MCF 10A (cell line): ENCODE results near the gene ELANE. TPM values are rescaled to one million over a fixed set of nuclear protein-coding genes. Genes with fewer than 3 reads are reported as not detected.

ENCODE experiments used
- BruUV-seq: library from RNA; stranded (reverse); fragments of 400-500 nt; replicated peaks from 2 replicates; lab custom pipeline; 2021; lab: Mats Ljungman, UMichigan
- CTCF ChIA-PET: fragments of 300-600 bp; sonication (Branson Sonifier 250); formaldehyde crosslinking; extraction: SDS; loops from one replicate; lab custom pipeline; 2021; ENCODE audit warnings: antibody characterized with exemption, inconsistent platforms; lab: Yijun Ruan, JAX
- POLR2A ChIA-PET: fragments of 300-600, 350-650 bp; sonication (Branson Sonifier 250); formaldehyde crosslinking; extraction: SDS; loops from one replicate; lab custom pipeline; 2020; ENCODE audit warnings: antibody characterized with exemption, inconsistent platforms; lab: Yijun Ruan, JAX
- DNase-seq: peaks from one replicate; pipeline ENCODE4 v3.0.0-alpha.2; 2018; ENCODE audit not compliant: unreplicated experiment
- H3K27ac Mint-ChIP-seq: one replicate; pipeline ENCODE4 v1.8.0; 2022; ENCODE audit warnings: mild to moderate bottlenecking, low read depth, mixed read lengths; ENCODE audit not compliant: unreplicated experiment
- H3K27me3 Mint-ChIP-seq: one replicate; pipeline ENCODE4 v1.8.0; 2022; ENCODE audit warnings: mixed read lengths; ENCODE audit not compliant: insufficient read depth, unreplicated experiment
- H3K36me3 Mint-ChIP-seq: one replicate; pipeline ENCODE4 v1.8.0; 2022; ENCODE audit warnings: mild to moderate bottlenecking, moderate library complexity, mixed read lengths; ENCODE audit not compliant: insufficient read depth, unreplicated experiment
- H3K4me1 Mint-ChIP-seq: one replicate; pipeline ENCODE4 v1.8.0; 2022; ENCODE audit warnings: mixed read lengths; ENCODE audit not compliant: insufficient read depth, unreplicated experiment
- H3K4me3 Mint-ChIP-seq: one replicate; pipeline ENCODE4 v1.8.0; 2022; ENCODE audit warnings: mild to moderate bottlenecking, moderate library complexity, mixed read lengths; ENCODE audit not compliant: unreplicated experiment
- H3K9me3 Mint-ChIP-seq: one replicate; pipeline ENCODE4 v1.8.0; 2022; ENCODE audit warnings: mixed read lengths; ENCODE audit not compliant: unreplicated experiment
- intact Hi-C: fragments of 100-400 bp; cut with micrococcal nuclease; formaldehyde crosslinking; loops from 2 replicates; pipeline ENCODE4 v1.14.1; 2022
- total RNA-seq: library from RNA; stranded (reverse); gene quantifications from 2 replicates; pipeline ENCODE4 v1.2.3, GENCODE V29; 2022
- TF ChIP-seq, protein P1 (sequence below): fragments of 200-600 bp; IDR thresholded peaks from one replicate; pipeline ENCODE4 v1.8.0; 2022; ENCODE audit warnings: antibody characterized with exemption, mild to moderate bottlenecking; ENCODE audit not compliant: unreplicated experiment

ELANE gene
- total RNA-seq, 1 experiment from 2014 or later, result not detected

GRCh38 chr19:881385-882071, 29.4 kb downstream of the ELANE start:
- BruUV-seq, result no TSS peak
- H3K9me3 Mint-ChIP-seq, result no peaks in the 10 kb centered on the region
- H3K27ac Mint-ChIP-seq, result no peak overlapping the region
- ChIA-PET CTCF (interaction anchor here (0.6 to 0.9 kb wide), 2 partner anchors 13 to 17 kb away, joined by 3 to 6 read pairs; no protein-coding TSS in a partner anchor), POLR2A (interaction anchor here (1.1 kb wide), 1 partner anchor 85 kb away, joined by 3 read pairs; no protein-coding TSS in a partner anchor)
- TF ChIP-seq, protein P1, sequence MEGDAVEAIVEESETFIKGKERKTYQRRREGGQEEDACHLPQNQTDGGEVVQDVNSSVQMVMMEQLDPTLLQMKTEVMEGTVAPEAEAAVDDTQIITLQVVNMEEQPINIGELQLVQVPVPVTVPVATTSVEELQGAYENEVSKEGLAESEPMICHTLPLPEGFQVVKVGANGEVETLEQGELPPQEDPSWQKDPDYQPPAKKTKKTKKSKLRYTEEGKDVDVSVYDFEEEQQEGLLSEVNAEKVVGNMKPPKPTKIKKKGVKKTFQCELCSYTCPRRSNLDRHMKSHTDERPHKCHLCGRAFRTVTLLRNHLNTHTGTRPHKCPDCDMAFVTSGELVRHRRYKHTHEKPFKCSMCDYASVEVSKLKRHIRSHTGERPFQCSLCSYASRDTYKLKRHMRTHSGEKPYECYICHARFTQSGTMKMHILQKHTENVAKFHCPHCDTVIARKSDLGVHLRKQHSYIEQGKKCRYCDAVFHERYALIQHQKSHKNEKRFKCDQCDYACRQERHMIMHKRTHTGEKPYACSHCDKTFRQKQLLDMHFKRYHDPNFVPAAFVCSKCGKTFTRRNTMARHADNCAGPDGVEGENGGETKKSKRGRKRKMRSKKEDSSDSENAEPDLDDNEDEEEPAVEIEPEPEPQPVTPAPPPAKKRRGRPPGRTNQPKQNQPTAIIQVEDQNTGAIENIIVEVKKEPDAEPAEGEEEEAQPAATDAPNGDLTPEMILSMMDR, result no peak
- peaks cover 14% of the 10 kb centered on the region for H3K4me1 Mint-ChIP-seq
- H3K27me3 Mint-ChIP-seq, result no peaks in the 10 kb centered on the region
- no peak overlapping the region for H3K4me3 Mint-ChIP-seq
- peaks cover 47% of the 10 kb centered on the region for H3K36me3 Mint-ChIP-seq
- no peak for DNase-seq
- intact Hi-C loops, result no loop called here

GRCh38 chr19:882871-883497, 30.9 kb downstream of the ELANE start:
- POLR2A ChIA-PET, result interaction anchor here (0.6 to 1.5 kb wide), 3 partner anchors 10 to 143 kb away, joined by 3 to 8 read pairs (median 3); partner anchors contain the start of genes CFD, MED16 and RNU6-9
- intact Hi-C loops, result loop anchor here (1.0 kb wide), 1 partner anchor 34 kb away; the partner anchor contains the start of gene KISS1R

GRCh38 chr19:883661-884211, 31.6 kb downstream of the ELANE start:
- intact Hi-C loops, result loop anchor here (1.0 kb wide), 1 partner anchor 34 kb away; the partner anchor contains the start of gene KISS1R
- no TSS peak for BruUV-seq
- ChIA-PET CTCF (no interaction called here), POLR2A (interaction anchor here (1.5 kb wide), 1 partner anchor 9 kb away, joined by 8 read pairs; the partner anchor contains the start of genes MED16 and RNU6-9)
- TF ChIP-seq, protein P1, result peak; percentile 40
- H3K9me3 Mint-ChIP-seq, result no peaks in the 10 kb centered on the region
- H3K36me3 Mint-ChIP-seq, result peaks cover 63% of the 10 kb centered on the region
- H3K27ac Mint-ChIP-seq, result no peak overlapping the region
- peaks cover 14% of the 10 kb centered on the region for H3K4me1 Mint-ChIP-seq
- H3K4me3 Mint-ChIP-seq, result no peak overlapping the region
- no peaks in the 10 kb centered on the region for H3K27me3 Mint-ChIP-seq
- peak; percentile 79 for DNase-seq

More at GRCh38 chr19:882871-883497, 30.9 kb downstream of the ELANE start:
- Mint-ChIP-seq H3K27me3 (no peaks in the 10 kb centered on the region), H3K4me1 (peaks cover 14% of the 10 kb centered on the region), H3K4me3 (no peak overlapping the region), H3K27ac (no peak overlapping the region), H3K9me3 (no peaks in the 10 kb centered on the region), H3K36me3 (peaks cover 61% of the 10 kb centered on the region)
- TF ChIP-seq, protein P1, result no peak
- BruUV-seq, result no TSS peak
- CTCF ChIA-PET, result interaction anchor here (0.6 to 0.9 kb wide), 2 partner anchors 11 to 101 kb away, joined by 3 to 4 read pairs; partner anchors contain the start of gene WDR18
- DNase-seq, result no peak
